ENCODE measurements around the gene KRT74. TPM values are rescaled to one million over a fixed set of nuclear protein-coding genes. Genes with fewer than 3 reads are reported as not detected.

The KRT74 gene
- total RNA-seq, 1 donor from 2014 or later: not detected

GRCh38 chr12:52612431-52613383, 39.1 kb upstream of the KRT74 start:
- no peak overlapping the region for H3K4me3 Mint-ChIP-seq
- peak; percentile 10 for DNase-seq (ENCODE audit: extremely low spot score, unreplicated experiment)
- no peak for TF ChIP-seq CTCF (conservative IDR thresholded peaks at IDR 0.05)
- H3K36me3 Mint-ChIP-seq: no peaks in the 10 kb centered on the region
- H3K9me3 Mint-ChIP-seq: no peaks in the 10 kb centered on the region
- H3K27me3 Mint-ChIP-seq: peaks cover 47% of the 10 kb centered on the region
- no peak overlapping the region for H3K27ac Mint-ChIP-seq
- H3K4me1 Mint-ChIP-seq (ENCODE audit: unreplicated experiment): no peaks in the 10 kb centered on the region

- H3K27me3 Mint-ChIP-seq: peaks cover 47% of the 10 kb centered on the region
- no peaks in the 10 kb centered on the region for H3K4me1 Mint-ChIP-seq (ENCODE audit: unreplicated experiment)
- H3K4me3 Mint-ChIP-seq: no peak overlapping the region
- H3K36me3 Mint-ChIP-seq: no peaks in the 10 kb centered on the region
- no peaks in the 10 kb centered on the region for H3K9me3 Mint-ChIP-seq
- DNase-seq (ENCODE audit: extremely low spot score, unreplicated experiment): peak; percentile 36
- H3K27ac Mint-ChIP-seq: no peak overlapping the region
- no peak for TF ChIP-seq CTCF (conservative IDR thresholded peaks at IDR 0.05)
Observed at GRCh38 chr12:52611080-52611468, 37.4 kb upstream of the KRT74 start.

GRCh38 chr12:52608826-52609630, 35.4 kb upstream of the KRT74 start:
- TF ChIP-seq CTCF (conservative IDR thresholded peaks at IDR 0.05): no peak
- peak; percentile 34 for DNase-seq (ENCODE audit: extremely low spot score, unreplicated experiment)
- Mint-ChIP-seq H3K4me3 (no peak overlapping the region), H3K27me3 (peaks cover 49% of the 10 kb centered on the region), H3K27ac (no peak overlapping the region), H3K4me1 (ENCODE audit: unreplicated experiment) (no peaks in the 10 kb centered on the region), H3K36me3 (no peaks in the 10 kb centered on the region), H3K9me3 (no peaks in the 10 kb centered on the region)

GRCh38 chr12:52608161-52608560, 34.5 kb upstream of the KRT74 start:
- Mint-ChIP-seq H3K27me3 (peaks cover 47% of the 10 kb centered on the region), H3K36me3 (no peaks in the 10 kb centered on the region), H3K4me3 (no peak overlapping the region), H3K9me3 (no peaks in the 10 kb centered on the region), H3K27ac (no peak overlapping the region), H3K4me1 (ENCODE audit: unreplicated experiment) (no peaks in the 10 kb centered on the region)
- TF ChIP-seq CTCF (conservative IDR thresholded peaks at IDR 0.05): no peak
- peak; percentile 59 for DNase-seq (ENCODE audit: extremely low spot score, unreplicated experiment)

GRCh38 chr12:52607314-52607713, 33.7 kb upstream of the KRT74 start:
- H3K4me1 Mint-ChIP-seq (ENCODE audit: unreplicated experiment): no peaks in the 10 kb centered on the region
- H3K4me3 Mint-ChIP-seq: no peak overlapping the region
- no peaks in the 10 kb centered on the region for H3K36me3 Mint-ChIP-seq
- H3K27me3 Mint-ChIP-seq: peaks cover 47% of the 10 kb centered on the region
- DNase-seq (ENCODE audit: extremely low spot score, unreplicated experiment): no peak
- no peaks in the 10 kb centered on the region for H3K9me3 Mint-ChIP-seq
- no peak overlapping the region for H3K27ac Mint-ChIP-seq
- no peak for TF ChIP-seq CTCF (conservative IDR thresholded peaks at IDR 0.05)

Measured in type B pancreatic cell (in vitro differentiated cells).